Measurements from ENCODE around the gene PANX2.

Gene PANX2

GRCh38 chr22:50185375-50186087, 15.0 kb downstream of the PANX2 start, which contains the start of gene TRABD:
TRABD (plus strand) TSS chr22:50185913; CDS start chr22:50193061, 7,148 bp downstream.
- DNase-seq = peak; percentile 96

GRCh38 chr22:50186181-50186714, 15.7 kb downstream of the PANX2 start:
- DNase-seq = peak; percentile 23

GRCh38 chr22:50186761-50187523, 16.4 kb downstream of the PANX2 start:
- peak; percentile 30 for DNase-seq

- DNase-seq = no peak
Measured at GRCh38 chr22:50188356-50188755, 17.8 kb downstream of the PANX2 start.

- DNase-seq = peak; percentile 84
Measured at GRCh38 chr22:50189184-50189848, 18.8 kb downstream of the PANX2 start.

- DNase-seq = peak; percentile 71
Measured at GRCh38 chr22:50189849-50190181, 19.3 kb downstream of the PANX2 start.

GRCh38 chr22:50190182-50190940, 19.8 kb downstream of the PANX2 start:
- DNase-seq = peak; percentile 71

GRCh38 chr22:50190941-50191741, 20.6 kb downstream of the PANX2 start:
- DNase-seq = no peak

- DNase-seq = peak; percentile 29
Measured at GRCh38 chr22:50192436-50193204, 22.1 kb downstream of the PANX2 start.

- DNase-seq = no peak
Measured at GRCh38 chr22:50193621-50194020, 23.1 kb downstream of the PANX2 start.

- DNase-seq = no peak
Measured at GRCh38 chr22:50194037-50194805, 23.7 kb downstream of the PANX2 start.

- no peak for DNase-seq
Measured at GRCh38 chr22:50196256-50196655, 25.7 kb downstream of the PANX2 start.

- no peak for DNase-seq
Measured at GRCh38 chr22:50197000-50197800, 26.7 kb downstream of the PANX2 start.

- DNase-seq = no peak
Measured at GRCh38 chr22:50197856-50198623, 27.5 kb downstream of the PANX2 start.

GRCh38 chr22:50198624-50199017, 28.1 kb downstream of the PANX2 start:
- no peak for DNase-seq

GRCh38 chr22:50199251-50199721, 28.8 kb downstream of the PANX2 start:
- no peak for DNase-seq

GRCh38 chr22:50199829-50200460, 29.4 kb downstream of the PANX2 start:
- peak; percentile 38 for DNase-seq

Data from NCI-H69 (cell line).